C4-2B (cell line): ENCODE results near the gene MRI1.
"Not testable (repeated sequence)": the region's sequence is repeated elsewhere in the genome, so short reads cannot be mapped to it uniquely, and the experiment has no call there.

ENCODE experiments used
- H3K27ac ChIP-seq: fragments of 450-650 bp; 2 replicates; pipeline ENCODE4 v1.5.1; 2017
- CTCF ChIP-seq: fragments of 450-650 bp; conservative IDR thresholded peaks from 2 replicates; pipeline ENCODE4 v1.5.1; 2017; ENCODE audit warnings: mild to moderate bottlenecking
- ZFX ChIP-seq: fragments of 450-650 bp; IDR thresholded peaks from 2 replicates; pipeline ENCODE4 v1.6.1; 2017

The MRI1 gene

GRCh38 chr19:13774217-13775191, 10.2 kb downstream of the MRI1 start, which contains the start of gene C19orf53:
C19orf53 (plus strand) TSS chr19:13774456; CDS start chr19:13774478, 22 bp downstream.
- TF ChIP-seq ZFX (peak; percentile 31; the same call in 1 of the 2 replicates), CTCF (no peak)
- peak within 1 kb of the TSS; percentile 86 for H3K27ac ChIP-seq

GRCh38 chr19:13778398-13778797, 14.1 kb downstream of the MRI1 start:
- no peak overlapping the region for H3K27ac ChIP-seq
- TF ChIP-seq ZFX (no peak), CTCF (no peak)

GRCh38 chr19:13778847-13779246, 14.5 kb downstream of the MRI1 start:
- no peak overlapping the region for H3K27ac ChIP-seq
- no peak for TF ChIP-seq ZFX
- TF ChIP-seq CTCF, result no peak

- H3K27ac ChIP-seq, result not testable (repeated sequence)
These were observed 15.5 kb downstream of the MRI1 start for GRCh38 chr19:13779794-13780193.

DNA sequence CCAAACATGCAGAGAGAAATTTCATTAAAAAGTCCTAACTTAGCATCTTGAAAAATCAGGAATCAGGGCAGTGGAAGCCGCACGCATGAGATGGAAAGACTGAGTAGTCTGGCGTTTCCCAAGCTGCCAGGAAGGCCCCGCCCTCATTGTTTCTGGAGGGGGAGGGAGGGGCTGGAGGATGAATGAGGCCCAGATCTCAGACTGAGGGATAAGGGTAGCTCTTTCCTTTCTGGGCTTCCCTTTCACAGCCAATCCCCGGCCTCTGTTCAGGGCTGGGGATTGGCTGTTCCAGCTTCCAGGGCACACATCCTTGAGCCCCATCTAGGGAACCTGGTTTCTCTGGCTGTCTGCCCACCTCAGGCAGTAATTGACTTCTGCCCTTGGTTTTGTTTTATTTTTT, 17.2 kb downstream of the MRI1 start:
- TF ChIP-seq ZFX (no peak), CTCF (no peak)
- no peak overlapping the region for H3K27ac ChIP-seq

DNA sequence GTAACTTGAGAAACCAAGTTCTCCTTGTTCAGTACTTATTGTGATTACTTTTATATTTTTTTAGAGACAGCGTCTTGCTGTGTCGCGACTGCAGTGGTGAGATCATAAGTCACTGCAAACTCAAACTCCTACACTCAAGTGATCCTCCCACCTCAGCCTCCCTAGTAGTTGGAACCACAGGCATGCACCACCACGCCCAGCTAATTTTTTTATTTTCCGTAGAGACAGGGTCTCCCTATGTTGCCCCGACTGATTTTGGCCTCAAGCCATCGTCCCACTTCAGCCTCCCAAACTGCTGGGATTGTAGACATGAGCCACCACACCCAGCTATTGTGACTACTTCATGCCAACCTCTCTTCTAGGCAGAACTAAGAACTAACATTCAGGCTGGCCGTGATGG, 18.2 kb downstream of the MRI1 start:
- no peak for TF ChIP-seq ZFX
- TF ChIP-seq CTCF, result no peak
- no peak overlapping the region for H3K27ac ChIP-seq

- no peak overlapping the region for H3K27ac ChIP-seq
These were observed 19.5 kb downstream of the MRI1 start for GRCh38 chr19:13783565-13784500.

More at GRCh38 chr19:13783565-13784500, 19.5 kb downstream of the MRI1 start:
- TF ChIP-seq CTCF (no peak), ZFX (no peak)
